ENCODE measurements around the gene TBC1D4.

Gene TBC1D4

GRCh38 chr13:75370774-75371173 lies 111.2 kb downstream of the TBC1D4 start:
- H3K4me3 ChIP-seq (ENCODE audit: control insufficient read depth, low read depth, low read length) = no peak overlapping the region
- TF ChIP-seq, protein P1, sequence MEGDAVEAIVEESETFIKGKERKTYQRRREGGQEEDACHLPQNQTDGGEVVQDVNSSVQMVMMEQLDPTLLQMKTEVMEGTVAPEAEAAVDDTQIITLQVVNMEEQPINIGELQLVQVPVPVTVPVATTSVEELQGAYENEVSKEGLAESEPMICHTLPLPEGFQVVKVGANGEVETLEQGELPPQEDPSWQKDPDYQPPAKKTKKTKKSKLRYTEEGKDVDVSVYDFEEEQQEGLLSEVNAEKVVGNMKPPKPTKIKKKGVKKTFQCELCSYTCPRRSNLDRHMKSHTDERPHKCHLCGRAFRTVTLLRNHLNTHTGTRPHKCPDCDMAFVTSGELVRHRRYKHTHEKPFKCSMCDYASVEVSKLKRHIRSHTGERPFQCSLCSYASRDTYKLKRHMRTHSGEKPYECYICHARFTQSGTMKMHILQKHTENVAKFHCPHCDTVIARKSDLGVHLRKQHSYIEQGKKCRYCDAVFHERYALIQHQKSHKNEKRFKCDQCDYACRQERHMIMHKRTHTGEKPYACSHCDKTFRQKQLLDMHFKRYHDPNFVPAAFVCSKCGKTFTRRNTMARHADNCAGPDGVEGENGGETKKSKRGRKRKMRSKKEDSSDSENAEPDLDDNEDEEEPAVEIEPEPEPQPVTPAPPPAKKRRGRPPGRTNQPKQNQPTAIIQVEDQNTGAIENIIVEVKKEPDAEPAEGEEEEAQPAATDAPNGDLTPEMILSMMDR (conservative IDR thresholded peaks at IDR 0.05; ENCODE audit: control insufficient read depth, insufficient read depth, low read depth, low read length) = no peak
- no peak for DNase-seq (ENCODE audit: low read depth)

GRCh38 chr13:75369981-75370380 lies 112.0 kb downstream of the TBC1D4 start:
- TF ChIP-seq, protein P1 (conservative IDR thresholded peaks at IDR 0.05; ENCODE audit: control insufficient read depth, insufficient read depth, low read depth, low read length) = no peak
- H3K4me3 ChIP-seq (ENCODE audit: control insufficient read depth, low read depth, low read length) = no peak overlapping the region
- DNase-seq (ENCODE audit: low read depth) = no peak

- peak; percentile 95 for DNase-seq (ENCODE audit: low read depth)
- TF ChIP-seq, protein P1 (conservative IDR thresholded peaks at IDR 0.05; ENCODE audit: control insufficient read depth, insufficient read depth, low read depth, low read length) = no peak
- no peak overlapping the region for H3K4me3 ChIP-seq (ENCODE audit: control insufficient read depth, low read depth, low read length)
Observed at GRCh38 chr13:75368167-75368566, 113.8 kb downstream of the TBC1D4 start.

DNA sequence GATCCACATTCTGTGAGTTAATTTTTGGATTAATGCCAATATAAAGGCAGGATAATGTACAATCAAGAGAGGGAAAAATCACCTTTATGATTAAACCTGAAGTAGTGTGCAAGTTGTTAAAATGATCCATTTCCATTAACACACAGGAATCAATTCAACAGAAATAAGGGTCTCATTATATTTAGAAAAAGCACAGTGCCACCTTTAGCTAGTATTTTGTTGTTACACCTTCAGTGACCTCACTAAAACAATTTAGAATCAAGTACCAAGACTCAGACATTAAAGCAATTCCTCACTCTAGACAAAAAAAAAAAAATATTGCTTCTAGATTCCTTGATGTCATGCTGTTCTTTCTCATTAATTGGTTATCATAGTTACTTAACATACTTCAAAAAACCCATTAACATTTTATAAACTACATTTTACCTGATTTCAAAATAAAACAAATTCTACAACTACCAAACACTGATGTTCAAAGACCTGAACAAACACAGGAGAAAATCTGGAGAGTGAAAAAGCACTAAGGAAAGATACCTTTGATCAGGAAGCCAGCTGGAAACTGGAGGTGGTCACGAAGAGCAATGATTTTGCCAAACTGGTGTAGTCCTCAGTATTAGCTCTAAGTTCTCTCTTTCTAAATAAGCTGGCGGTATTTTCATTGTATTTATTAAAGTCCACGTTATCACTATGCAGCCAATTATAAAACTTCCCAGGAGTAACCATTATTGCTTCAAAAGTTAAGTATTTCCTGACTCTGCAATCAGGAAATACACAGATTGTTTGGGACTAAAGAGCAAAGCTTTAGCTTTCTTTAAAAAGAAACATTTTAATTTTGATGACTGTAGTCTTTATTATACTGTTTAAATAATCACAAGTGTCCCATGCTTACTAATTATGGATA lies 115.3 kb downstream of the TBC1D4 start:
- TF ChIP-seq, protein P1 (conservative IDR thresholded peaks at IDR 0.05; ENCODE audit: control insufficient read depth, insufficient read depth, low read depth, low read length) = no peak
- H3K4me3 ChIP-seq (ENCODE audit: control insufficient read depth, low read depth, low read length) = no peak overlapping the region
- DNase-seq (ENCODE audit: low read depth) = no peak

DNA sequence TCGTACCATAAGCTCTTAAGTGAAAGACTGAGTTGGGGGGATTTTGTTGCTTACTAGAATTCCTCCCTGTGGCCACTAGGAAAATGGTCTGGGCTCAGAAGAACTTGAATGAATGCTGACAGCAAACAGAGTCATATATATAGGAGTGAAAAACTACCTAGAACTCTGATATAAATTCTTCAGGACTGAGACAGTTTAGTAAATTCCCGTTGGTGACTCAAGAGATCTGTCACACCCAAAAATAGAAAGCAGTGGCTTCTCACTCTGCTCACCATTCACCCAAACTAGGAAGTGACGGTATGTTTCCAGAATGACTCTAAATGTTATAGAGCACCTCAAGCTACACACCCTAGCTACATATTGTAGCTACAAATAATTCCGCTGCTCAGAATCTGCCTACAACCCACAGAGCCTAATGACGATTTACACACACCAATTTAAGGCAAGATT lies 116.2 kb downstream of the TBC1D4 start:
- TF ChIP-seq, protein P1 (conservative IDR thresholded peaks at IDR 0.05; ENCODE audit: control insufficient read depth, insufficient read depth, low read depth, low read length) = peak; percentile 19
- H3K4me3 ChIP-seq (ENCODE audit: control insufficient read depth, low read depth, low read length) = no peak overlapping the region
- peak; percentile 83 for DNase-seq (ENCODE audit: low read depth)

DNA sequence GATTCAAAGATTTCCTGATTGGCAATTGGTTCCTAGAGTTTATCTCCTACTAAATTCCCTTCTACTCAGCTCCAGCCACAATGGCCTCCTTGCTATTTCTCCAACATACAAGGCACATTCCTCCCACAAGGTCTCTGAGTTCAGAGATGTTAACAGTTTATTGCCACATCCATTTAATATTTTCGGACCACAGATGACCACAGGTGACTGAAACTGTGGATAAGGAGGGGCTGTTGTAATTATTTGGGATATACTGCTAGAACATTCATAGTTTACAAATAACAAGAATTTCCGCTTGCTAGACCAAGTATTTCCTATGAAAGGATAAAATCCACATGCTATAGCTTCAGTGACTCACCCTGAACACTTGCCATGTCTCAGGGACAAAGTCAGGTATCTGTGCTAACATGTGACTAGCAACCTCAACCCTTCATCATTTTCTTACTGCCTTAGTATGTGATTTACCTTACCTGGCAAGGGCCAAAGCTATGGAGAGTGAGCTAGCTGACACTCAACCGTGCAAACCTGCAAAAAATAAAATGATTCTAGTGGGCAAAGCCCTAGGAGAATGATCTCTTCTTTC lies 117.7 kb downstream of the TBC1D4 start:
- H3K4me3 ChIP-seq (ENCODE audit: control insufficient read depth, low read depth, low read length) = no peak overlapping the region
- TF ChIP-seq, protein P1 (conservative IDR thresholded peaks at IDR 0.05; ENCODE audit: control insufficient read depth, insufficient read depth, low read depth, low read length) = no peak
- no peak for DNase-seq (ENCODE audit: low read depth)
